GM10248 (cell line): ENCODE measurements around the gene STON2.
A peak's percentile ranks its signal among the peaks of the same experiment; 100 is the strongest.

Experiments used
- CTCF ChIA-PET: fragments of 300-600 bp; sonication (Branson Sonifier 250); formaldehyde crosslinking; extraction: SDS; loops from one replicate; lab custom pipeline; 2021; ENCODE audit warnings: antibody characterized with exemption; lab: Yijun Ruan, JAX
- POLR2A ChIA-PET: fragments of 350-650 bp; sonication (Branson Sonifier 250); formaldehyde crosslinking; extraction: SDS; loops from one replicate; lab custom pipeline; 2020; ENCODE audit warnings: antibody characterized with exemption; lab: Yijun Ruan, JAX
- DNase-seq: peaks from one replicate; pipeline ENCODE4 v3.0.0; 2012; ENCODE audit errors: extremely low spot score
- CTCF ChIP-seq: IDR thresholded peaks from 2 replicates; pipeline ENCODE4 v1.5.1; 2012; ENCODE audit warnings: mild to moderate bottlenecking, low read depth; ENCODE audit errors: extremely low read depth, missing control alignments, control extremely low read depth

The STON2 gene

GRCh38 chr14:81219210-81219758, 180.8 kb downstream of the STON2 start:
- ChIA-PET POLR2A (interaction anchor here (0.6 to 1.0 kb wide), 6 partner anchors 17 to 314 kb away, joined by 3 to 7 read pairs (median 4); partner anchors contain the start of gene SEL1L), CTCF (interaction anchor here (0.8 to 1.5 kb wide), 5 partner anchors 9 to 232 kb away, joined by 3 to 4 read pairs (median 4); no protein-coding TSS in a partner anchor)
- TF ChIP-seq CTCF: no peak
- peak; percentile 81 for DNase-seq

- ChIA-PET POLR2A (no interaction called here), CTCF (interaction anchor here (0.9 to 2.5 kb wide), 10 partner anchors 8 to 257 kb away, joined by 3 to 9 read pairs (median 3); partner anchors contain the start of gene TSHR)
- DNase-seq: no peak
- TF ChIP-seq CTCF: peak; percentile 43
Observed at GRCh38 chr14:81211844-81212243, 188.3 kb downstream of the STON2 start.
